ENCODE data around the gene SAMD8.
"Not testable (repeated sequence)": the region's sequence is repeated elsewhere in the genome, so short reads cannot be mapped to it uniquely, and the experiment has no call there.

The SAMD8 gene

GRCh38 chr10:75107756-75108683 lies 3.4 kb upstream of the SAMD8 start:
- no peak for DNase-seq (ENCODE audit: low spot score)

GRCh38 chr10:75108684-75109458 lies 2.6 kb upstream of the SAMD8 start:
- DNase-seq (ENCODE audit: low spot score): peak; percentile 67

GRCh38 chr10:75109459-75109778 lies 2.0 kb upstream of the SAMD8 start:
- no peak for DNase-seq (ENCODE audit: low spot score)

- DNase-seq (ENCODE audit: low spot score): no peak
Observed at GRCh38 chr10:75110006-75110632, 1.3 kb upstream of the SAMD8 start.

GRCh38 chr10:75111907-75112679 lies 637 bp downstream of the SAMD8 start:
- DNase-seq (ENCODE audit: low spot score): peak; percentile 66

GRCh38 chr10:75115137-75115536 lies 3.7 kb downstream of the SAMD8 start:
- no peak for DNase-seq (ENCODE audit: low spot score)

- not testable (repeated sequence) for DNase-seq (ENCODE audit: low spot score)
Observed at GRCh38 chr10:75116941-75117775, 5.7 kb downstream of the SAMD8 start.

- peak; percentile 52 for DNase-seq (ENCODE audit: low spot score)
Observed at GRCh38 chr10:75117995-75118394, 6.5 kb downstream of the SAMD8 start.

- DNase-seq (ENCODE audit: low spot score): not testable (repeated sequence)
Observed at GRCh38 chr10:75119444-75120066, 8.1 kb downstream of the SAMD8 start.

- no peak for DNase-seq (ENCODE audit: low spot score)
Observed at GRCh38 chr10:75121322-75121721, 9.9 kb downstream of the SAMD8 start.

GRCh38 chr10:75122505-75122904 lies 11.0 kb downstream of the SAMD8 start:
- DNase-seq (ENCODE audit: low spot score): no peak

GRCh38 chr10:75123088-75123682 lies 11.7 kb downstream of the SAMD8 start:
- DNase-seq (ENCODE audit: low spot score): no peak

- no peak for DNase-seq (ENCODE audit: low spot score)
Observed at GRCh38 chr10:75126277-75126676, 14.8 kb downstream of the SAMD8 start.

- no peak for DNase-seq (ENCODE audit: low spot score)
Observed at GRCh38 chr10:75127471-75127870, 16.0 kb downstream of the SAMD8 start.

- DNase-seq (ENCODE audit: low spot score): not testable (repeated sequence)
Observed at GRCh38 chr10:75128985-75129384, 17.5 kb downstream of the SAMD8 start.

GRCh38 chr10:75129537-75129936 lies 18.1 kb downstream of the SAMD8 start:
- DNase-seq (ENCODE audit: low spot score): no peak

- DNase-seq (ENCODE audit: low spot score): not testable (repeated sequence)
Observed at GRCh38 chr10:75133701-75134100, 22.2 kb downstream of the SAMD8 start.

GRCh38 chr10:75136346-75136745 lies 24.9 kb downstream of the SAMD8 start:
- DNase-seq (ENCODE audit: low spot score): no peak

- DNase-seq (ENCODE audit: low spot score): peak; percentile 53
Observed at GRCh38 chr10:75137533-75138438, 26.3 kb downstream of the SAMD8 start.
